ENCODE results near the gene LTA.

LTA gene

DNA sequence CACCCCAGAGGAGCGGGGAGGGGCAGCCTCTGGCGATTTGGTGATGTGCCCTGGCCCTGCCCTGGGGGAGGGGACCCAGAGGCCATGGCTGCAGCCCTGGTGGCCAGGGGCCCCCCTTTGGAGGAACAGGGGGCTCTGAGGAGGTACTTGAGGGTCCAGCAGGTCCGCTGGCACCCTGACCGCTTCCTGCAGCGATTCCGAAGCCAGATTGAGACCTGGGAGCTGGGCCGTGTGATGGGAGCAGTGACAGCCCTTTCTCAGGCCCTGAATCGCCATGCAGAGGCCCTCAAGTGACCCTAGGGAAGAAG, 13.8 kb upstream of the LTA start:
- Histone ChIP-seq H2AFZ (ENCODE audit: low read length) (no peak overlapping the region), H3K4me3 (ENCODE audit: low read length) (no peak overlapping the region), H3K27me3 (replicated peaks; ENCODE audit: insufficient read depth, low read length) (0 out of 2 replicates have a peak, but pooled peaks cover 7% of the 10 kb centered on the region), H3K9me2 (replicated peaks; ENCODE audit: insufficient read depth, low read length) (no peaks in the 10 kb centered on the region), H3K79me2 (ENCODE audit: low read length) (no peaks in the 10 kb centered on the region), H3K4me2 (ENCODE audit: low read depth, low read length) (no peak overlapping the region), H3K9ac (ENCODE audit: low read length) (no peak overlapping the region), H3F3A (ENCODE audit: insufficient read depth, low read length) (peaks cover 15% of the 10 kb centered on the region), H3K27ac (ENCODE audit: low read length) (no peak overlapping the region), H4K20me1 (ENCODE audit: insufficient read depth, low read length) (peaks cover 10% of the 10 kb centered on the region; the same call in 1 of the 2 replicates), H3K4me1 (ENCODE audit: low read length) (peaks cover 32% of the 10 kb centered on the region), H3K9me3 (replicated peaks; ENCODE audit: insufficient read depth, low read length) (no peaks in the 10 kb centered on the region), H3K36me3 (replicated peaks; ENCODE audit: insufficient read depth, low read length) (no peaks in the 10 kb centered on the region)
- TF ChIP-seq, protein P1, sequence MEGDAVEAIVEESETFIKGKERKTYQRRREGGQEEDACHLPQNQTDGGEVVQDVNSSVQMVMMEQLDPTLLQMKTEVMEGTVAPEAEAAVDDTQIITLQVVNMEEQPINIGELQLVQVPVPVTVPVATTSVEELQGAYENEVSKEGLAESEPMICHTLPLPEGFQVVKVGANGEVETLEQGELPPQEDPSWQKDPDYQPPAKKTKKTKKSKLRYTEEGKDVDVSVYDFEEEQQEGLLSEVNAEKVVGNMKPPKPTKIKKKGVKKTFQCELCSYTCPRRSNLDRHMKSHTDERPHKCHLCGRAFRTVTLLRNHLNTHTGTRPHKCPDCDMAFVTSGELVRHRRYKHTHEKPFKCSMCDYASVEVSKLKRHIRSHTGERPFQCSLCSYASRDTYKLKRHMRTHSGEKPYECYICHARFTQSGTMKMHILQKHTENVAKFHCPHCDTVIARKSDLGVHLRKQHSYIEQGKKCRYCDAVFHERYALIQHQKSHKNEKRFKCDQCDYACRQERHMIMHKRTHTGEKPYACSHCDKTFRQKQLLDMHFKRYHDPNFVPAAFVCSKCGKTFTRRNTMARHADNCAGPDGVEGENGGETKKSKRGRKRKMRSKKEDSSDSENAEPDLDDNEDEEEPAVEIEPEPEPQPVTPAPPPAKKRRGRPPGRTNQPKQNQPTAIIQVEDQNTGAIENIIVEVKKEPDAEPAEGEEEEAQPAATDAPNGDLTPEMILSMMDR (IDR thresholded peaks at IDR 0.05; ENCODE audit: low read length) = no peak
- no peak for TF ChIP-seq EZH2 (optimal IDR thresholded peaks at IDR 0.05; ENCODE audit: low read depth, low read length)
- TF ChIP-seq EZH2phosphoT487 (IDR thresholded peaks at IDR 0.05; ENCODE audit: low read length) = no peak
- DNase-seq = no peak

- TF ChIP-seq, protein P1 (IDR thresholded peaks at IDR 0.05; ENCODE audit: low read length) = no peak
- TF ChIP-seq EZH2 (optimal IDR thresholded peaks at IDR 0.05; ENCODE audit: low read depth, low read length) (no peak), EZH2phosphoT487 (IDR thresholded peaks at IDR 0.05; ENCODE audit: low read length) (no peak)
- H3F3A ChIP-seq (ENCODE audit: insufficient read depth, low read length) = peaks cover 15% of the 10 kb centered on the region
- H3K9me2 ChIP-seq (replicated peaks; ENCODE audit: insufficient read depth, low read length) = no peaks in the 10 kb centered on the region
- H3K36me3 ChIP-seq (replicated peaks; ENCODE audit: insufficient read depth, low read length) = no peaks in the 10 kb centered on the region
- no peak overlapping the region for H3K9ac ChIP-seq (ENCODE audit: low read length)
- H3K79me2 ChIP-seq (ENCODE audit: low read length) = no peaks in the 10 kb centered on the region
- no peak overlapping the region for H3K27ac ChIP-seq (ENCODE audit: low read length)
- H4K20me1 ChIP-seq (ENCODE audit: insufficient read depth, low read length) = peaks cover 10% of the 10 kb centered on the region; the same call in 1 of the 2 replicates
- H2AFZ ChIP-seq (ENCODE audit: low read length) = no peak overlapping the region
- DNase-seq = no peak
- peaks cover 32% of the 10 kb centered on the region for H3K4me1 ChIP-seq (ENCODE audit: low read length)
- no peak overlapping the region for H3K4me3 ChIP-seq (ENCODE audit: low read length)
- H3K9me3 ChIP-seq (replicated peaks; ENCODE audit: insufficient read depth, low read length) = no peaks in the 10 kb centered on the region
- peak overlapping the region; percentile 67 for H3K4me2 ChIP-seq (ENCODE audit: low read depth, low read length)
- H3K27me3 ChIP-seq (replicated peaks; ENCODE audit: insufficient read depth, low read length) = 0 out of 2 replicates have a peak, but pooled peaks cover 7% of the 10 kb centered on the region
These were observed 13.2 kb upstream of the LTA start for GRCh38 chr6:31558631-31559500.

DNA sequence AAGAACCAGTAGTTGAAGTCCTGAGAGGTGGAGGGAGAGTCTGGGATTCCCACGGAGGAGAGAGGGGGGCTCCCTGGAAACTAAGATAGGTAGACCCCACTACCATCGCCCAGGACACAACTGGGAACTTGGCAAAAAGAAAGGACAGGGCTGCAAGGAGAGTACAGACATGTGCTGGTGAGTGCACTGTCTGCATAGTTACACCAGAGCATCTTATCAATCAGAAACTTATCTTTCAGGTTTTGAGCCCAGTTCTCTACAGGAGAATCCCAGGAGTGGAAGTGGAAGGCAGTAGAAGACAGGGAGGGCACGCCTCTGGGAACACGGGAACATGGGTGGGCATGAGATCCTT, 12.5 kb upstream of the LTA start:
- Histone ChIP-seq H3K27me3 (replicated peaks; ENCODE audit: insufficient read depth, low read length) (0 out of 2 replicates have a peak, but pooled peaks cover 7% of the 10 kb centered on the region), H3K9me3 (replicated peaks; ENCODE audit: insufficient read depth, low read length) (no peaks in the 10 kb centered on the region), H3K4me2 (ENCODE audit: low read depth, low read length) (peak overlapping the region; percentile 67), H2AFZ (ENCODE audit: low read length) (no peak overlapping the region), H3K4me3 (ENCODE audit: low read length) (no peak overlapping the region), H3K4me1 (ENCODE audit: low read length) (peaks cover 32% of the 10 kb centered on the region), H3K79me2 (ENCODE audit: low read length) (no peaks in the 10 kb centered on the region), H4K20me1 (ENCODE audit: insufficient read depth, low read length) (peaks cover 10% of the 10 kb centered on the region; the same call in 1 of the 2 replicates), H3K9ac (ENCODE audit: low read length) (no peak overlapping the region), H3F3A (ENCODE audit: insufficient read depth, low read length) (peaks cover 15% of the 10 kb centered on the region), H3K9me2 (replicated peaks; ENCODE audit: insufficient read depth, low read length) (no peaks in the 10 kb centered on the region), H3K36me3 (replicated peaks; ENCODE audit: insufficient read depth, low read length) (no peaks in the 10 kb centered on the region), H3K27ac (ENCODE audit: low read length) (no peak overlapping the region)
- TF ChIP-seq, protein P1 (IDR thresholded peaks at IDR 0.05; ENCODE audit: low read length) = no peak
- no peak for TF ChIP-seq EZH2 (optimal IDR thresholded peaks at IDR 0.05; ENCODE audit: low read depth, low read length)
- DNase-seq = no peak
